Astrocyte (in vitro differentiated cells and primary cell): ENCODE measurements around the gene CNKSR3. TPM values are rescaled to one million over a fixed set of nuclear protein-coding genes. Genes with fewer than 3 reads are reported as not detected.
A peak's percentile ranks its signal among the peaks of the same experiment; 100 is the strongest.

Source experiments
- DNase-seq: peaks from one replicate; pipeline ENCODE4 v3.0.0-alpha.2; 2010; ENCODE audit warnings: low read depth
- FAIRE-seq: peaks from 2 replicates; lab custom pipeline; 2011; peaks lifted over from hg19 to GRCh38; lab: Jason Lieb, UNC
- H2AFZ ChIP-seq: 2 replicates; pipeline ENCODE4 v1.6.0; 2012; ENCODE audit warnings: low read depth, low read length, inconsistent platforms
- H3K27ac ChIP-seq: 2 replicates; pipeline ENCODE4 v1.5.1; 2011; ENCODE audit warnings: low read depth, low read length, inconsistent platforms
- H3K27me3 ChIP-seq: 2 replicates; pipeline ENCODE4 v1.6.0; 2011; ENCODE audit warnings: low read length, inconsistent platforms; ENCODE audit not compliant: insufficient read depth
- H3K36me3 ChIP-seq: 2 replicates; pipeline ENCODE4 v1.5.1; 2011; ENCODE audit warnings: low read length, inconsistent platforms; ENCODE audit not compliant: insufficient read depth
- H3K4me1 ChIP-seq: 2 replicates; pipeline ENCODE4 v1.5.1; 2011; ENCODE audit warnings: low read length, inconsistent platforms; ENCODE audit not compliant: insufficient read depth
- H3K4me2 ChIP-seq: 2 replicates; pipeline ENCODE4 v1.6.0; 2012; ENCODE audit warnings: low read length, inconsistent platforms
- H3K4me3 ChIP-seq: 2 replicates; pipeline ENCODE4 v1.5.1; 2011; ENCODE audit warnings: low read depth, mild to moderate bottlenecking, low read length, inconsistent platforms; ENCODE audit not compliant: insufficient read depth
- H3K79me2 ChIP-seq: 2 replicates; pipeline ENCODE4 v1.6.0; 2012; ENCODE audit warnings: mild to moderate bottlenecking, low read length, inconsistent platforms; ENCODE audit not compliant: insufficient read depth
- H3K9ac ChIP-seq: 2 replicates; pipeline ENCODE4 v1.6.0; 2012; ENCODE audit warnings: mild to moderate bottlenecking, low read length, inconsistent platforms
- H3K9me3 ChIP-seq: 2 replicates; pipeline ENCODE4 v1.5.1; 2012; ENCODE audit warnings: low read depth, mild to moderate bottlenecking, low read length, inconsistent platforms; ENCODE audit not compliant: insufficient read depth
- H4K20me1 ChIP-seq: 2 replicates; pipeline ENCODE4 v1.6.0; 2012; ENCODE audit warnings: low read length, inconsistent platforms; ENCODE audit not compliant: insufficient read depth
- H3K27ac Mint-ChIP-seq: one replicate; pipeline ENCODE4 v1.8.0; 2021; ENCODE audit warnings: mild to moderate bottlenecking, mixed read lengths; ENCODE audit not compliant: unreplicated experiment
- H3K27me3 Mint-ChIP-seq: one replicate; pipeline ENCODE4 v1.8.0; 2021; ENCODE audit warnings: low read depth, mixed read lengths; ENCODE audit not compliant: unreplicated experiment
- H3K36me3 Mint-ChIP-seq: one replicate; pipeline ENCODE4 v1.8.0; 2021; ENCODE audit warnings: low read depth, mixed read lengths; ENCODE audit not compliant: unreplicated experiment
- H3K4me1 Mint-ChIP-seq: one replicate; pipeline ENCODE4 v1.8.0; 2021; ENCODE audit warnings: low read depth, mixed read lengths; ENCODE audit not compliant: unreplicated experiment
- H3K4me3 Mint-ChIP-seq: one replicate; pipeline ENCODE4 v1.8.0; 2021; ENCODE audit warnings: mild to moderate bottlenecking, moderate library complexity, mixed read lengths; ENCODE audit not compliant: unreplicated experiment
- H3K9me3 Mint-ChIP-seq: one replicate; pipeline ENCODE4 v1.8.0; 2021; ENCODE audit warnings: mild to moderate bottlenecking, mixed read lengths; ENCODE audit not compliant: unreplicated experiment
- CTCF ChIP-seq: IDR thresholded peaks from 2 replicates; pipeline ENCODE4 v1.5.1; 2011; ENCODE audit warnings: low read depth, mild to moderate bottlenecking, inconsistent platforms, low read length, moderate library complexity; ENCODE audit not compliant: insufficient read depth
- EZH2 ChIP-seq: IDR thresholded peaks from 2 replicates; pipeline ENCODE4 v1.6.1; 2012; ENCODE audit warnings: mild to moderate bottlenecking, low read length, inconsistent platforms; ENCODE audit not compliant: insufficient read depth
- total RNA-seq: library from RNA; stranded (reverse); gene quantifications from 2 replicates; pipeline ENCODE4 v1.2.1, GENCODE V29; 2021

Gene CNKSR3
- total RNA-seq, 1 donor from 2014 or later: 11.1 TPM

- Mint-ChIP-seq H3K27me3 (no peaks in the 10 kb centered on the region), H3K4me3 (peak overlapping the region; percentile 27), H3K4me1 (peaks cover 18% of the 10 kb centered on the region), H3K36me3 (peaks cover 2% of the 10 kb centered on the region), H3K9me3 (peaks cover 9% of the 10 kb centered on the region), H3K27ac (peak overlapping the region; percentile 58)
- peak; percentile 92 for DNase-seq
- H3K79me2 ChIP-seq: no peaks in the 10 kb centered on the region
- H3K9me3 ChIP-seq: peaks cover 4% of the 10 kb centered on the region
- no peak overlapping the region for H3K27ac ChIP-seq
- no peak for TF ChIP-seq CTCF
- no peak for TF ChIP-seq EZH2
- H3K36me3 ChIP-seq: no peaks in the 10 kb centered on the region
- H3K9ac ChIP-seq: no peak overlapping the region
- H3K4me3 ChIP-seq: no peak overlapping the region
- peaks cover 13% of the 10 kb centered on the region for H3K4me1 ChIP-seq
- FAIRE-seq: peak; percentile 96
- no peak overlapping the region for H2AFZ ChIP-seq
- no peaks in the 10 kb centered on the region for H4K20me1 ChIP-seq
- H3K4me2 ChIP-seq: peak overlapping the region; percentile 56
- H3K27me3 ChIP-seq: no peaks in the 10 kb centered on the region
Observed at GRCh38 chr6:154386848-154387717, 123.4 kb downstream of the CNKSR3 start.

- Histone ChIP-seq H3K4me3 (no peak overlapping the region), H3K9me3 (peaks cover 3% of the 10 kb centered on the region), H3K4me2 (no peak overlapping the region), H3K27ac (no peak overlapping the region), H3K79me2 (no peaks in the 10 kb centered on the region), H3K36me3 (no peaks in the 10 kb centered on the region), H2AFZ (no peak overlapping the region), H3K27me3 (no peaks in the 10 kb centered on the region), H3K9ac (no peak overlapping the region), H4K20me1 (no peaks in the 10 kb centered on the region), H3K4me1 (peaks cover 13% of the 10 kb centered on the region)
- no peak for DNase-seq
- no peak overlapping the region for H3K27ac Mint-ChIP-seq
- H3K9me3 Mint-ChIP-seq: peaks cover 3% of the 10 kb centered on the region
- peaks cover 18% of the 10 kb centered on the region for H3K4me1 Mint-ChIP-seq
- TF ChIP-seq EZH2 (no peak), CTCF (no peak)
- H3K36me3 Mint-ChIP-seq: peaks cover 2% of the 10 kb centered on the region
- no peak overlapping the region for H3K4me3 Mint-ChIP-seq
- FAIRE-seq: no peak
- H3K27me3 Mint-ChIP-seq: no peaks in the 10 kb centered on the region
Observed at GRCh38 chr6:154384191-154384590, 126.3 kb downstream of the CNKSR3 start.

GRCh38 chr6:154383273-154383672 lies 127.2 kb downstream of the CNKSR3 start:
- Histone ChIP-seq H3K27me3 (no peaks in the 10 kb centered on the region), H3K4me1 (peaks cover 8% of the 10 kb centered on the region), H3K4me2 (no peak overlapping the region), H3K9me3 (no peaks in the 10 kb centered on the region), H4K20me1 (no peaks in the 10 kb centered on the region), H3K36me3 (no peaks in the 10 kb centered on the region), H3K79me2 (no peaks in the 10 kb centered on the region), H3K27ac (no peak overlapping the region), H3K4me3 (no peak overlapping the region), H3K9ac (no peak overlapping the region), H2AFZ (no peak overlapping the region)
- DNase-seq (no peak), FAIRE-seq (no peak)
- Mint-ChIP-seq H3K4me3 (no peak overlapping the region), H3K27me3 (no peaks in the 10 kb centered on the region), H3K9me3 (no peaks in the 10 kb centered on the region), H3K27ac (no peak overlapping the region), H3K36me3 (peaks cover 2% of the 10 kb centered on the region), H3K4me1 (peaks cover 20% of the 10 kb centered on the region)
- TF ChIP-seq EZH2 (no peak), CTCF (no peak)
